Measurements from ENCODE around the gene ADAP1. TPM values are rescaled to one million over a fixed set of nuclear protein-coding genes. Genes with fewer than 3 reads are reported as not detected.

ADAP1 gene
- total and polyA plus RNA-seq, 12 donors, result 0.29 to 60.2 (median 9.3) TPM

GRCh38 chr7:919114-919442 lies 35.4 kb downstream of the ADAP1 start:
- no peaks in the 10 kb centered on the region for H3K27me3 ChIP-seq
- TF ChIP-seq POLR2A (IDR thresholded peaks at IDR 0.05), result no peak
- TF ChIP-seq CTCF (IDR thresholded peaks at IDR 0.05), result no peak
- intact Hi-C loops (cut with DNase I), result no loop called here
- DNase-seq, result peak in 5 of 7 donors; percentile 3 to 20 (median 13)
- H3K27ac ChIP-seq, result no peak overlapping the region
- WGBS, 4 donors, result 71 to 84% (median 80%) methylated on average over 6 to 13 of the region's 13 CpGs
- no peaks in the 10 kb centered on the region for H3K36me3 ChIP-seq (replicated peaks in 1 of 2)
- no peaks in the 10 kb centered on the region for H3K9me3 ChIP-seq (replicated peaks in 1 of 3)
- H3K4me1 ChIP-seq (replicated peaks in 1 of 2), result no peaks in the 10 kb centered on the region
- no peak overlapping the region for H3K4me3 ChIP-seq

- Histone ChIP-seq H3K4me1 (replicated peaks in 1 of 2) (no peaks in the 10 kb centered on the region), H3K27ac (no peak overlapping the region), H3K9me3 (replicated peaks in 1 of 3) (no peaks in the 10 kb centered on the region), H3K27me3 (no peaks in the 10 kb centered on the region), H3K4me3 (no peak overlapping the region), H3K36me3 (replicated peaks in 1 of 2) (no peaks in the 10 kb centered on the region)
- DNase-seq, result peak in 5 of 7 donors; percentile 7 to 39 (median 10)
- intact Hi-C loops (cut with DNase I), result no loop called here
- no peak for TF ChIP-seq POLR2A (IDR thresholded peaks at IDR 0.05)
- 78 to 88% (median 82%) methylated on average over 11 to 21 of the region's 21 CpGs for WGBS, 4 donors
These were observed 35.9 kb downstream of the ADAP1 start for GRCh38 chr7:918441-919113.

GRCh38 chr7:918118-918425 lies 36.4 kb downstream of the ADAP1 start:
- H3K4me1 ChIP-seq (replicated peaks in 1 of 2), result no peaks in the 10 kb centered on the region
- peak in 2 of 7 donors; percentile 3 to 7 for DNase-seq

GRCh38 chr7:917255-918117 lies 37.0 kb downstream of the ADAP1 start:
- H3K27me3 ChIP-seq, result no peaks in the 10 kb centered on the region
- no peaks in the 10 kb centered on the region for H3K9me3 ChIP-seq (replicated peaks in 1 of 3)
- H3K27ac ChIP-seq, result no peak overlapping the region
- intact Hi-C loops (cut with DNase I), result no loop called here
- H3K36me3 ChIP-seq (replicated peaks in 1 of 2), result no peaks in the 10 kb centered on the region
- no peak for TF ChIP-seq POLR2A (IDR thresholded peaks at IDR 0.05)
- TF ChIP-seq CTCF (IDR thresholded peaks at IDR 0.05), result no peak
- no peaks in the 10 kb centered on the region for H3K4me1 ChIP-seq (replicated peaks in 1 of 2)
- H3K4me3 ChIP-seq, result no peak overlapping the region
- DNase-seq, result no peak
- WGBS, 4 donors, result 84 to 91% (median 88%) methylated on average over 22 to 28 of the region's 33 CpGs

More at GRCh38 chr7:918118-918425, 36.4 kb downstream of the ADAP1 start:
- no peaks in the 10 kb centered on the region for H3K27me3 ChIP-seq
- TF ChIP-seq POLR2A (IDR thresholded peaks at IDR 0.05) (no peak), CTCF (IDR thresholded peaks at IDR 0.05) (no peak)
- no peaks in the 10 kb centered on the region for H3K9me3 ChIP-seq (replicated peaks in 1 of 3)
- WGBS, 4 donors, result 94 to 99% (median 95%) methylated on average over 9 of the region's 9 CpGs
- H3K27ac ChIP-seq, result no peak overlapping the region
- no peak overlapping the region for H3K4me3 ChIP-seq
- no peaks in the 10 kb centered on the region for H3K36me3 ChIP-seq (replicated peaks in 1 of 2)
- intact Hi-C loops (cut with DNase I), result no loop called here

All from adrenal gland (tissue), 12 donors.